Pericardium fibroblast (primary cell): ENCODE data around the gene SIGLEC12. TPM values are rescaled to one million over a fixed set of nuclear protein-coding genes. Genes with fewer than 3 reads are reported as not detected.

Experiments
- total RNA-seq: library from RNA; depleted of rRNA; stranded (reverse); fragments of >200 nt; gene quantifications from 2 replicates; pipeline ENCODE4 v1.2.3, GENCODE V29; 2015

Gene SIGLEC12
- total RNA-seq: not detected in 2 replicates

GRCh38 chr19:51501594-51502263 is at the start of gene SIGLEC12:
TSS of gene SIGLEC12 (minus strand) at chr19:51501800. CDS start at chr19:51501733, 67 bp downstream.

GRCh38 chr19:51531349-51532315 is 30.0 kb upstream of the SIGLEC12 start, which contains the start of gene SIGLEC6:
TSS of gene SIGLEC6 (minus strand) at chr19:51531670. CDS start at chr19:51531648, 22 bp downstream.

GRCh38 chr19:51478381-51479234 is 23.0 kb downstream of the SIGLEC12 start, which contains the start of gene CEACAM18:
TSS of gene CEACAM18 (plus strand) at chr19:51478539.

GRCh38 chr19:51458051-51458645 is 43.5 kb downstream of the SIGLEC12 start, which contains the start of gene SIGLEC8:
TSS of gene SIGLEC8 (minus strand) at chr19:51458454. CDS start at chr19:51458387, 67 bp downstream.

Other genes with a start within 250 kb of the SIGLEC12 start
- 0.09 and 0.58 TPM in 2 replicates for gene IGLON5, start 190.2 kb downstream of the SIGLEC12 start, total RNA-seq
- 0.35 and 2.0 TPM in 2 replicates for gene VSIG10L, start 159.7 kb downstream of the SIGLEC12 start, total RNA-seq
- 109 and 114 TPM in 2 replicates for gene ETFB, start 135.4 kb downstream of the SIGLEC12 start, total RNA-seq
- gene CLDND2, start 132.8 kb downstream of the SIGLEC12 start, total RNA-seq: not detected in 2 replicates
- not detected in 2 replicates for gene NKG7, start 129.1 kb downstream of the SIGLEC12 start, total RNA-seq
- not detected in 2 replicates for gene LIM2, start 113.8 kb downstream of the SIGLEC12 start, total RNA-seq
- not detected in 2 replicates for gene C19orf84, start 111.2 kb downstream of the SIGLEC12 start, total RNA-seq
- not detected in 2 replicates for gene SIGLEC10, start 84.2 kb downstream of the SIGLEC12 start, total RNA-seq
- not detected in 2 replicates for gene SIGLEC8, start 43.3 kb downstream of the SIGLEC12 start, total RNA-seq
- gene CEACAM18, start 23.3 kb downstream of the SIGLEC12 start, total RNA-seq: not detected in 2 replicates
- not detected in 2 replicates for gene SIGLEC6, start 29.9 kb upstream of the SIGLEC12 start, total RNA-seq
- 2.6 and 3.3 TPM in 2 replicates for gene ZNF175, start 69.5 kb upstream of the SIGLEC12 start, total RNA-seq
- not detected in 2 replicates for gene SIGLEC5, start 128.6 kb upstream of the SIGLEC12 start, total RNA-seq
- not detected in 2 replicates for gene SIGLEC14, start 145.0 kb upstream of the SIGLEC12 start, total RNA-seq
- gene SPACA6, start 191.5 kb upstream of the SIGLEC12 start, total RNA-seq: 7.9 and 12.3 TPM in 2 replicates
- 0.70 and 1.6 TPM in 2 replicates for gene HAS1, start 222.2 kb upstream of the SIGLEC12 start, total RNA-seq